ENCODE data around the gene GPR158. TPM values are rescaled to one million over a fixed set of nuclear protein-coding genes. Genes with fewer than 3 reads are reported as not detected.
"Not testable (repeated sequence)": the region's sequence is repeated elsewhere in the genome, so short reads cannot be mapped to it uniquely, and the experiment has no call there.

Gene GPR158, protein sequence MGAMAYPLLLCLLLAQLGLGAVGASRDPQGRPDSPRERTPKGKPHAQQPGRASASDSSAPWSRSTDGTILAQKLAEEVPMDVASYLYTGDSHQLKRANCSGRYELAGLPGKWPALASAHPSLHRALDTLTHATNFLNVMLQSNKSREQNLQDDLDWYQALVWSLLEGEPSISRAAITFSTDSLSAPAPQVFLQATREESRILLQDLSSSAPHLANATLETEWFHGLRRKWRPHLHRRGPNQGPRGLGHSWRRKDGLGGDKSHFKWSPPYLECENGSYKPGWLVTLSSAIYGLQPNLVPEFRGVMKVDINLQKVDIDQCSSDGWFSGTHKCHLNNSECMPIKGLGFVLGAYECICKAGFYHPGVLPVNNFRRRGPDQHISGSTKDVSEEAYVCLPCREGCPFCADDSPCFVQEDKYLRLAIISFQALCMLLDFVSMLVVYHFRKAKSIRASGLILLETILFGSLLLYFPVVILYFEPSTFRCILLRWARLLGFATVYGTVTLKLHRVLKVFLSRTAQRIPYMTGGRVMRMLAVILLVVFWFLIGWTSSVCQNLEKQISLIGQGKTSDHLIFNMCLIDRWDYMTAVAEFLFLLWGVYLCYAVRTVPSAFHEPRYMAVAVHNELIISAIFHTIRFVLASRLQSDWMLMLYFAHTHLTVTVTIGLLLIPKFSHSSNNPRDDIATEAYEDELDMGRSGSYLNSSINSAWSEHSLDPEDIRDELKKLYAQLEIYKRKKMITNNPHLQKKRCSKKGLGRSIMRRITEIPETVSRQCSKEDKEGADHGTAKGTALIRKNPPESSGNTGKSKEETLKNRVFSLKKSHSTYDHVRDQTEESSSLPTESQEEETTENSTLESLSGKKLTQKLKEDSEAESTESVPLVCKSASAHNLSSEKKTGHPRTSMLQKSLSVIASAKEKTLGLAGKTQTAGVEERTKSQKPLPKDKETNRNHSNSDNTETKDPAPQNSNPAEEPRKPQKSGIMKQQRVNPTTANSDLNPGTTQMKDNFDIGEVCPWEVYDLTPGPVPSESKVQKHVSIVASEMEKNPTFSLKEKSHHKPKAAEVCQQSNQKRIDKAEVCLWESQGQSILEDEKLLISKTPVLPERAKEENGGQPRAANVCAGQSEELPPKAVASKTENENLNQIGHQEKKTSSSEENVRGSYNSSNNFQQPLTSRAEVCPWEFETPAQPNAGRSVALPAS (N-terminal part only)
- not detected for total RNA-seq
- long read RNA-seq: 0 reads

- DNase-seq (peak; percentile 85), ATAC-seq (peak; percentile 98)
- intact Hi-C loops (cut with micrococcal nuclease): no loop called here
Observed at GRCh38 chr10:25174461-25175230, at the start of gene GPR158. GPR158 (plus strand) TSS chr10:25175001; CDS start chr10:25175421, 420 bp downstream.

- DNase-seq (no peak), ATAC-seq (no peak)
- intact Hi-C loops (cut with micrococcal nuclease): no loop called here
Observed at GRCh38 chr10:25125201-25125611, 49.6 kb upstream of the GPR158 start.

DNA sequence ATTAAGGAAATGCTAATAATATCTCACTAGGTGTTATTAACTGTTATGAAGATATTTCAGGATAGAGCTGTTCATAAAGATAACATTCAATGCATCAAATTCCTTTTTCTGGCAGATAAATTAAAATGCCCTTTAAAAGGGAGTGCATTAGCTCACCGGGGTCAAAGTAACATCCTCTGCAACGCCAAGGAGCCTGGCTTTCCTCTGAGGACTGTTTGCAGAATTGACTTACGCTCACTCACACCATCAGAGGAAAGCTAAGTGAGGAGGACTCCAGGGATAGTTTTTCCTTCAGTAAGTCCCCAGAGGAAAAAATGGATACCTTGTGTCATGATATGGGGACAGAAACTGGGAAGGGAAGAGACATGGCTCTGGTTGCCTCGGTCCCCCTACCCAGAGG is 45.2 kb upstream of the GPR158 start:
- ATAC-seq (no peak), DNase-seq (no peak)
- intact Hi-C loops (cut with micrococcal nuclease): no loop called here

GRCh38 chr10:25130906-25131305 is 43.9 kb upstream of the GPR158 start:
- DNase-seq: no peak
- ATAC-seq: no peak
- intact Hi-C loops (cut with micrococcal nuclease): no loop called here

GRCh38 chr10:25142116-25142864 is 32.5 kb upstream of the GPR158 start:
- ATAC-seq (no peak), DNase-seq (no peak)
- intact Hi-C loops (cut with micrococcal nuclease): no loop called here

- DNase-seq (no peak), ATAC-seq (no peak)
- intact Hi-C loops (cut with micrococcal nuclease): no loop called here
Observed at GRCh38 chr10:25157650-25158049, 17.2 kb upstream of the GPR158 start.

GRCh38 chr10:25159591-25159990 is 15.2 kb upstream of the GPR158 start:
- ATAC-seq (no peak), DNase-seq (no peak)
- intact Hi-C loops (cut with micrococcal nuclease): no loop called here

- intact Hi-C loops (cut with micrococcal nuclease): no loop called here
- DNase-seq (no peak), ATAC-seq (no peak)
Observed at GRCh38 chr10:25162391-25162790, 12.4 kb upstream of the GPR158 start.

DNA sequence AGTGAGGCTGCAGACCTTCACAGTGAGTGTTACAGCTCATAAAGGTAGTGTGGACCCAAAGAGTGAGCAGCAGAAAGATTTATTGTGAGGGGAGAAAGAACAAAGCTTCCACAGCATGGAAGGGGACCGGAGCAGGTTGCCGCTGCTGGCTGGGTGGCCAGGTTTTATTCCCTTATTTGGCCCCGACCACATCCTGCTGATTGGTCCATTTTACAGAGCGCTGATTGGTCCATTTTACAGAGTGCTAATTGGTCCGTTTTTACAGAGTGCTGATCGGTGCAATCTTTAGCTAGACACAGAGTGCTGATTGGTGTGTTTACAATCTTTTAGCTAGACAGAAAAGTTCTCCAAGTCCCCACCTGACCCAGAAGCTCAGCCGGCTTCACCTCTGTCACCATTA is 11.3 kb upstream of the GPR158 start:
- DNase-seq; intact Hi-C loops (cut with micrococcal nuclease); ATAC-seq: not testable (repeated sequence)

DNA sequence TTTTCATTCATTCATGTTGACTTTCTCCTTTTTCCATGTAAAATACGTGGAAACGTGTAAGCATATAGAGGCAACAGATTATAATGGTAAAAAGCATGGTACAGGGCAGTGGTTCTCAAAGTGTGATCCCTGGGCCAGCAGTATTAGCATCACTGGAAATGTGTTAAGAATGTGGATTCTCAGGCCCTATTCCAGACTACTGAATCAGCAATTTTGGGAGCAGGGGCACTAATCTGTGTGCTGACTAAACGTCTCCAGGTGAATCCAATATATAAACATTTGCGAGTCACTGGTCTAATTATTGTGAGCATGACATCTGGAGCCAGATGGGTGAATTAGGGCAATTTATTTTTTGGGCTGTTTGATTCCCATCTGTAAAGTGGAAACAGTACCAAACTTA is 5.1 kb upstream of the GPR158 start:
- no peak for ATAC-seq
- intact Hi-C loops (cut with micrococcal nuclease): no loop called here
- DNase-seq: no peak

DNA sequence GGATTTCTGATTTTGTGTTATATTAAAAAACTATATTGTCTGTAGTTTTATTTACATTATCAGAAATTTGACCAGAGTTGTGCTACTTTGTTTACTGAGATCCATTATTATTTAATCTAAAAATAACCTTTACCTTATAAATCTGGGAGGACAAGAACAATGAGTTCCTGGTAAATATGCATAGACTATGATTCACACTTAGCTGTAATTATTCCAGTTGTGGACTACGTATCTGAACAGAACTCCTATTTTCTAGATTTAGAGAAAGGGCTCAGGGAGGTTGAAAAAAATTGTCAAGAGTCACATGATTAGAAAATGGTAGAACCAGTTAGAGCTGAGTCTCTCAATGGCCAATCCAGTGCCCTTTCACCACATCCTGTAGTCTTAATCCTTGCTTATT is 4.2 kb upstream of the GPR158 start:
- no peak for DNase-seq
- intact Hi-C loops (cut with micrococcal nuclease): no loop called here
- no peak for ATAC-seq

DNA sequence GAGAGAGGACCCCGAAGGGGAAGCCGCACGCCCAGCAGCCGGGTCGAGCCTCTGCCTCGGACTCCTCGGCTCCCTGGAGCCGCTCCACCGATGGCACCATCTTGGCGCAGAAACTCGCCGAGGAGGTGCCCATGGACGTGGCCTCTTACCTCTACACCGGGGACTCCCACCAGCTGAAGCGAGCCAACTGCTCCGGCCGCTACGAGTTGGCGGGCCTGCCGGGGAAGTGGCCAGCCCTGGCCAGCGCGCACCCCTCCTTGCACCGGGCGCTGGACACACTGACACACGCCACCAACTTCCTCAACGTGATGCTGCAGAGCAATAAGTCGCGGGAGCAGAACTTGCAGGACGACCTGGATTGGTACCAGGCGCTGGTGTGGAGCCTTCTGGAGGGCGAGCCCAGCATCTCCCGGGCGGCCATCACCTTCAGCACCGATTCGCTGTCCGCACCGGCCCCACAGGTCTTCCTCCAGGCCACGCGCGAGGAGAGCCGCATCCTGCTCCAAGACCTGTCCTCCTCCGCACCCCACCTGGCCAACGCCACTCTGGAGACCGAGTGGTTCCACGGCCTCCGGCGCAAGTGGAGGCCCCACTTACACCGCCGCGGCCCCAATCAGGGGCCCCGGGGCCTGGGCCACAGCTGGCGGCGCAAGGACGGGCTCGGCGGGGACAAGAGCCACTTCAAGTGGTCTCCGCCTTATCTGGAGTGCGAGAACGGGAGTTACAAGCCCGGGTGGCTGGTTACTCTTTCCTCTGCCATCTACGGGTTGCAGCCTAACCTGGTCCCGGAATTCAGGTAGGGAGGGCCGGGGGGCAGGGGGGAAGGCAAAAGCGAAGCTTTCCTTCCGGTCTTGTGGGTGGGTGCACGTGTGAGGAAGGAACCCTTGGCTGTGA is 973 bp downstream of the GPR158 start:
- DNase-seq (peak; percentile 32), ATAC-seq (peak; percentile 48)
- intact Hi-C loops (cut with micrococcal nuclease): no loop called here

DNA sequence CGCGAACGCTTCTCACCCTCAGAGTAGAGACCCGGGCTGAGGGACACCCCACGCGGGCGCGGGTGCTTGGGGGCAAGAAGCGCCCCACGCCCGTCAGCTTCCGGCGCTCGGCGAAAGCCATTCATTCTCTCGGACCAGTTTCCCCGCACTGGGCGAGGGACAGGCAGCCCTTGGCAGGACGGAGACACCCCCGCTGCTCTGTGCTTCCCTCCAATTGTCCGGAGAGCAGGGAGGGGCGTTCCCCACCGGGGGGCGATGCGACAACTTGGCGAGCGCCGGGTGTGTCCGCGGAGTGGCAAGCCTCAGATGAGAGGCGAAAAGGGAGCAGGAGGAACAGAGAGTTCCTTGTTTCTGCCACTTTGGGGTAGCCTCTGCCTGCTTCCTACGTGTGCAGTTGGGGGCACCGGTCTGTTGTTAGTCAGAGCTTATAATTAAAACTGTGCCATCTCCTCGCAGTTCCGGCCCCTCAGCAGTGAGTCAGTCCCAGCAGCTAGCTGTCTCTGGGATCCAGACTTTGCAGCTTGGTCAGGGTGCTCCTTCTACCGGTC is 1.7 kb downstream of the GPR158 start:
- intact Hi-C loops (cut with micrococcal nuclease): no loop called here
- DNase-seq: no peak
- ATAC-seq: no peak

- DNase-seq (no peak), ATAC-seq (no peak)
- intact Hi-C loops (cut with micrococcal nuclease): no loop called here
Observed at GRCh38 chr10:25177093-25177753, 2.4 kb downstream of the GPR158 start.

GRCh38 chr10:25177754-25178135 is 2.9 kb downstream of the GPR158 start:
- ATAC-seq (no peak), DNase-seq (no peak)
- intact Hi-C loops (cut with micrococcal nuclease): no loop called here

GRCh38 chr10:25178411-25178810 is 3.6 kb downstream of the GPR158 start:
- intact Hi-C loops (cut with micrococcal nuclease): no loop called here
- ATAC-seq (no peak), DNase-seq (no peak)

DNA sequence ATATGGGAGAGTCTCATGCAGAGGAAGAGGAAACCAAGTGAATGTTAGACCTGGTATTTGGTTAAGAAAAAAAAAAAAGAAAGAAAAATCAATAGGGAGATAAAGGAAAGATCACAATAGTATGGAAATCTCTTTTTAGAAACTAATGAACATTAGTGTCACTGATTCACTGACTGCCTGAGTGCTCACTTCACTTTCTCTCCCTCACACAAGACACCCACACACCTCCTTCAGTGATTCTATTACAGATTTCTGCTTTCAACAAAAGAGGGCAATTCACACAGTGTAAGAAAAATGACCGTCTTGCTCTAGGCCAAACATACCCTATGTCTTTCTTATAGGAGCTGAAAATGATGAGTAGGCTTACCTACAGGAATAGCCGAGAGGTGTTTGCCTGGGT is 6.0 kb downstream of the GPR158 start:
- DNase-seq (no peak), ATAC-seq (no peak)

More for the DNA sequence above, 6.0 kb downstream of the GPR158 start:
- intact Hi-C loops (cut with micrococcal nuclease): no loop called here

Data from left ventricle myocardium superior (tissue), 1 donor.